Keratinocyte (primary cell): Measurements from ENCODE around the gene TTC38.

Experiments used
- CTCF ChIP-seq, 3 experiments: IDR thresholded peaks in 1 of 3; conservative IDR thresholded peaks in 1 of 3; optimal IDR thresholded peaks in 1 of 3; 2 replicates in 2 of 3; 3 replicates in 1 of 3; pipeline versions ENCODE3 to v1.5.1; 2011; ENCODE audit warnings: low read length in 3 of 3, mild to moderate bottlenecking in 3 of 3, moderate library complexity in 2 of 3, control low read depth in 1 of 3, inconsistent platforms in 1 of 3; ENCODE audit not compliant: insufficient read depth in 2 of 3; ENCODE audit errors: extremely low read depth in 1 of 3
- EZH2 ChIP-seq: IDR thresholded peaks from one replicate; pipeline ENCODE4 v1.6.1; 2012; ENCODE audit warnings: inconsistent platforms, mild to moderate bottlenecking, low read length, moderate library complexity

- TF ChIP-seq CTCF (optimal IDR thresholded peaks at IDR 0.05 in 1 of 3, IDR thresholded peaks at IDR 0.05 in 1 of 3, conservative IDR thresholded peaks at IDR 0.05 in 1 of 3; ENCODE audit: extremely low read depth in 1 of 3, insufficient read depth in 2 of 3, low read length in 3 of 3) (no peak), EZH2 (no peak)
Measured at GRCh38 chr22:46315976-46316375, 48.2 kb downstream of the TTC38 start.
